ENCODE results near the gene MIAT. TPM values are rescaled to one million over a fixed set of nuclear protein-coding genes. Genes with fewer than 3 reads are reported as not detected.
A peak's percentile ranks its signal among the peaks of the same experiment; 100 is the strongest.

Gene MIAT
- total RNA-seq, 3 donors from 2014 or later = 3.4 to 11.4 (median 9.8) TPM

GRCh38 chr22:26648011-26648497 is 9.3 kb upstream of the MIAT start:
- no peaks in the 10 kb centered on the region for H3K36me3 Mint-ChIP-seq (ENCODE audit: insufficient read depth)
- peaks cover 61% of the 10 kb centered on the region for H3K4me1 Mint-ChIP-seq (ENCODE audit: low read depth)
- peak; percentile 57 to 64 for ATAC-seq
- no peaks in the 10 kb centered on the region for H3K9me3 Mint-ChIP-seq
- no peaks in the 10 kb centered on the region for H3K27me3 Mint-ChIP-seq (ENCODE audit: low read depth)
- peak overlapping the region; percentile 33 for H3K4me3 Mint-ChIP-seq
- DNase-seq = peak; percentile 20

- Mint-ChIP-seq H3K36me3 (ENCODE audit: insufficient read depth) (no peaks in the 10 kb centered on the region), H3K4me1 (ENCODE audit: low read depth) (peaks cover 54% of the 10 kb centered on the region), H3K27me3 (ENCODE audit: low read depth) (no peaks in the 10 kb centered on the region), H3K4me3 (peak overlapping the region; percentile 0), H3K9me3 (no peaks in the 10 kb centered on the region)
- DNase-seq = no peak
- ATAC-seq = no peak
Measured at GRCh38 chr22:26648528-26649388, 8.6 kb upstream of the MIAT start.

GRCh38 chr22:26650722-26651421 is 6.5 kb upstream of the MIAT start:
- no peaks in the 10 kb centered on the region for H3K36me3 Mint-ChIP-seq (ENCODE audit: insufficient read depth)
- ATAC-seq = peak in 1 of 2 donors; percentile 50
- no peaks in the 10 kb centered on the region for H3K27me3 Mint-ChIP-seq (ENCODE audit: low read depth)
- no peaks in the 10 kb centered on the region for H3K9me3 Mint-ChIP-seq
- peaks cover 36% of the 10 kb centered on the region for H3K4me1 Mint-ChIP-seq (ENCODE audit: low read depth)
- no peak overlapping the region for H3K4me3 Mint-ChIP-seq
- DNase-seq = no peak

GRCh38 chr22:26651815-26652214 is 5.6 kb upstream of the MIAT start:
- DNase-seq = no peak
- no peaks in the 10 kb centered on the region for H3K9me3 Mint-ChIP-seq
- no peaks in the 10 kb centered on the region for H3K27me3 Mint-ChIP-seq (ENCODE audit: low read depth)
- H3K4me1 Mint-ChIP-seq (ENCODE audit: low read depth) = peaks cover 29% of the 10 kb centered on the region
- H3K36me3 Mint-ChIP-seq (ENCODE audit: insufficient read depth) = no peaks in the 10 kb centered on the region
- ATAC-seq = no peak
- H3K4me3 Mint-ChIP-seq = no peak overlapping the region

GRCh38 chr22:26658161-26658560 is 773 bp downstream of the MIAT start:
- H3K27me3 Mint-ChIP-seq (ENCODE audit: low read depth) = no peaks in the 10 kb centered on the region
- no peak for DNase-seq
- peak; percentile 23 to 34 for ATAC-seq
- H3K4me3 Mint-ChIP-seq = peak overlapping the region; percentile 90
- no peaks in the 10 kb centered on the region for H3K9me3 Mint-ChIP-seq
- no peaks in the 10 kb centered on the region for H3K36me3 Mint-ChIP-seq (ENCODE audit: insufficient read depth)
- peaks cover 29% of the 10 kb centered on the region for H3K4me1 Mint-ChIP-seq (ENCODE audit: low read depth)

- H3K9me3 Mint-ChIP-seq = no peaks in the 10 kb centered on the region
- H3K4me1 Mint-ChIP-seq (ENCODE audit: low read depth) = peaks cover 32% of the 10 kb centered on the region
- H3K4me3 Mint-ChIP-seq = peak overlapping the region; percentile 90
- no peaks in the 10 kb centered on the region for H3K27me3 Mint-ChIP-seq (ENCODE audit: low read depth)
- H3K36me3 Mint-ChIP-seq (ENCODE audit: insufficient read depth) = no peaks in the 10 kb centered on the region
- peak; percentile 84 to 85 for ATAC-seq
- DNase-seq = peak; percentile 83
Measured at GRCh38 chr22:26658671-26659478, 1.5 kb downstream of the MIAT start.

- DNase-seq (no peak), ATAC-seq (no peak)
- H3K4me1 Mint-ChIP-seq (ENCODE audit: low read depth) = peaks cover 45% of the 10 kb centered on the region
- H3K36me3 Mint-ChIP-seq (ENCODE audit: insufficient read depth) = no peaks in the 10 kb centered on the region
- no peaks in the 10 kb centered on the region for H3K27me3 Mint-ChIP-seq (ENCODE audit: low read depth)
- no peak overlapping the region for H3K4me3 Mint-ChIP-seq
- H3K9me3 Mint-ChIP-seq = no peaks in the 10 kb centered on the region
Measured at GRCh38 chr22:26660356-26660755, 3.0 kb downstream of the MIAT start.

GRCh38 chr22:26660961-26661578 is 3.7 kb downstream of the MIAT start:
- no peak for ATAC-seq
- H3K9me3 Mint-ChIP-seq = no peaks in the 10 kb centered on the region
- peaks cover 52% of the 10 kb centered on the region for H3K4me1 Mint-ChIP-seq (ENCODE audit: low read depth)
- DNase-seq = no peak
- no peaks in the 10 kb centered on the region for H3K27me3 Mint-ChIP-seq (ENCODE audit: low read depth)
- H3K4me3 Mint-ChIP-seq = no peak overlapping the region
- H3K36me3 Mint-ChIP-seq (ENCODE audit: insufficient read depth) = no peaks in the 10 kb centered on the region

GRCh38 chr22:26662160-26662559 is 4.8 kb downstream of the MIAT start:
- no peaks in the 10 kb centered on the region for H3K9me3 Mint-ChIP-seq
- no peaks in the 10 kb centered on the region for H3K36me3 Mint-ChIP-seq (ENCODE audit: insufficient read depth)
- H3K4me3 Mint-ChIP-seq = no peak overlapping the region
- peaks cover 54% of the 10 kb centered on the region for H3K4me1 Mint-ChIP-seq (ENCODE audit: low read depth)
- DNase-seq (no peak), ATAC-seq (no peak)
- H3K27me3 Mint-ChIP-seq (ENCODE audit: low read depth) = no peaks in the 10 kb centered on the region

- ATAC-seq = no peak
- no peak overlapping the region for H3K4me3 Mint-ChIP-seq
- H3K4me1 Mint-ChIP-seq (ENCODE audit: low read depth) = peaks cover 45% of the 10 kb centered on the region
- no peak for DNase-seq
- no peaks in the 10 kb centered on the region for H3K36me3 Mint-ChIP-seq (ENCODE audit: insufficient read depth)
- no peaks in the 10 kb centered on the region for H3K27me3 Mint-ChIP-seq (ENCODE audit: low read depth)
- H3K9me3 Mint-ChIP-seq = no peaks in the 10 kb centered on the region
Measured at GRCh38 chr22:26663374-26663923, 6.1 kb downstream of the MIAT start.

- peak; percentile 9 to 16 for ATAC-seq
- Mint-ChIP-seq H3K4me3 (peak overlapping the region; percentile 71), H3K4me1 (ENCODE audit: low read depth) (peaks cover 54% of the 10 kb centered on the region), H3K36me3 (ENCODE audit: insufficient read depth) (no peaks in the 10 kb centered on the region), H3K9me3 (no peaks in the 10 kb centered on the region), H3K27me3 (ENCODE audit: low read depth) (no peaks in the 10 kb centered on the region)
- no peak for DNase-seq
Measured at GRCh38 chr22:26665813-26666231, 8.4 kb downstream of the MIAT start.

GRCh38 chr22:26667140-26667539 is 9.8 kb downstream of the MIAT start:
- Mint-ChIP-seq H3K4me3 (no peak overlapping the region), H3K27me3 (ENCODE audit: low read depth) (no peaks in the 10 kb centered on the region), H3K36me3 (ENCODE audit: insufficient read depth) (no peaks in the 10 kb centered on the region), H3K4me1 (ENCODE audit: low read depth) (peaks cover 62% of the 10 kb centered on the region), H3K9me3 (no peaks in the 10 kb centered on the region)
- no peak for DNase-seq
- no peak for ATAC-seq

GRCh38 chr22:26669060-26669481 is 11.7 kb downstream of the MIAT start:
- Mint-ChIP-seq H3K27me3 (ENCODE audit: low read depth) (no peaks in the 10 kb centered on the region), H3K4me1 (ENCODE audit: low read depth) (peaks cover 67% of the 10 kb centered on the region), H3K4me3 (no peak overlapping the region), H3K9me3 (no peaks in the 10 kb centered on the region), H3K36me3 (ENCODE audit: insufficient read depth) (no peaks in the 10 kb centered on the region)
- ATAC-seq (no peak), DNase-seq (no peak)
